Type B pancreatic cell (in vitro differentiated cells): ENCODE data around the gene GSTM3. TPM values are rescaled to one million over a fixed set of nuclear protein-coding genes. Genes with fewer than 3 reads are reported as not detected.

Experiments used
- DNase-seq: peaks from one replicate; pipeline ENCODE4 v3.0.0; 2021; ENCODE audit warnings: mixed read lengths; ENCODE audit not compliant: unreplicated experiment; ENCODE audit errors: extremely low spot score
- H3K27ac Mint-ChIP-seq: 2 replicates; pipeline ENCODE4 v1.8.0; 2021; ENCODE audit warnings: mild to moderate bottlenecking, mixed read lengths
- H3K27me3 Mint-ChIP-seq: 2 replicates; pipeline ENCODE4 v1.8.0; 2021; ENCODE audit warnings: mixed read lengths
- H3K36me3 Mint-ChIP-seq: 2 replicates; pipeline ENCODE4 v1.8.0; 2021; ENCODE audit warnings: mixed read lengths
- H3K4me1 Mint-ChIP-seq: one replicate; pipeline ENCODE4 v1.8.0; 2021; ENCODE audit warnings: mixed read lengths; ENCODE audit not compliant: unreplicated experiment
- H3K4me3 Mint-ChIP-seq: 2 replicates; pipeline ENCODE4 v1.8.0; 2021; ENCODE audit warnings: mild to moderate bottlenecking, mixed read lengths
- H3K9me3 Mint-ChIP-seq: 2 replicates; pipeline ENCODE4 v1.8.0; 2021; ENCODE audit warnings: mixed read lengths
- total RNA-seq: library from RNA; stranded (reverse); gene quantifications from 2 replicates; pipeline ENCODE4 v1.2.1, GENCODE V29; 2021; ENCODE audit warnings: low replicate concordance
- TF ChIP-seq, protein P1 (sequence below): fragments of 200-600 bp; sonication (generic); conservative IDR thresholded peaks from 2 replicates; pipeline ENCODE4 v1.5.0; 2021; ENCODE audit warnings: antibody characterized with exemption, mild to moderate bottlenecking

Gene GSTM3
- total RNA-seq, 1 donor from 2014 or later: 78.4 TPM

DNA sequence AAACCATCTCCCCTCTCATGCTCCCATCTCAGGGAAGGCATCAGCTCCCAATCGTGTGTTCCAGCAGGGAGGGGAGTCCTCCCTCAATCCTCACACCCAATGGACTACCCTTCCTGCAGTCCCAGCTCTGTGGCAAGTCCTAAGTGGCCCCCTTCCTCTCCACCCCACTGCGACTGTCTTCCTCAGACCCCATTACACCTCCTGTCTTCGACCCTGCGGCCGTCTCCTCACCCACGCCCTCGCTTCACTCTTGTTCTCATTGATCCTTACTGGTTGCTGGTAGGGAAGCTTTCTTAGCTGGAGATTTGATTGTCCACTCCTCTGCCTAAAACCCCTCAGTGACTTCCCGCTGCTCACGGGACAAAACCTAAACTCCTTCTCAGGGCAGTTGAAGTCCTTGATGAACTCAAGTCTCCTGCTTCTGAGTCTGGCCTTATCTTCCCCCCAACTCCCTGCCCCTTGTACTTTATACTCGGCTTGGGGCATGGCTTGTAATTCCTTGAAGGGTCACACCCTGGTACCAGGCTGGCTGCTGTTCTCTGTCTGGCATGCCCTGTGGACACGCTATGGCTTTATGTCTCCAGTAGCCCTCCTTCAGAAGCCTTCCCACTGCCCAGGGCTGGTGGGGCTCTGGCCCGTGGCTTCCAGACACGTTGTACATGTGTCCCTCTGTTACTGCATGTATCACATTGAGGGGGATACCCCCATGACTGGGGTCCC is 25.2 kb upstream of the GSTM3 start:
- H3K9me3 Mint-ChIP-seq: no peaks in the 10 kb centered on the region
- H3K4me1 Mint-ChIP-seq: peaks cover 9% of the 10 kb centered on the region
- no peaks in the 10 kb centered on the region for H3K36me3 Mint-ChIP-seq
- peaks cover 6% of the 10 kb centered on the region for H3K27me3 Mint-ChIP-seq
- no peak for DNase-seq
- TF ChIP-seq, protein P1, sequence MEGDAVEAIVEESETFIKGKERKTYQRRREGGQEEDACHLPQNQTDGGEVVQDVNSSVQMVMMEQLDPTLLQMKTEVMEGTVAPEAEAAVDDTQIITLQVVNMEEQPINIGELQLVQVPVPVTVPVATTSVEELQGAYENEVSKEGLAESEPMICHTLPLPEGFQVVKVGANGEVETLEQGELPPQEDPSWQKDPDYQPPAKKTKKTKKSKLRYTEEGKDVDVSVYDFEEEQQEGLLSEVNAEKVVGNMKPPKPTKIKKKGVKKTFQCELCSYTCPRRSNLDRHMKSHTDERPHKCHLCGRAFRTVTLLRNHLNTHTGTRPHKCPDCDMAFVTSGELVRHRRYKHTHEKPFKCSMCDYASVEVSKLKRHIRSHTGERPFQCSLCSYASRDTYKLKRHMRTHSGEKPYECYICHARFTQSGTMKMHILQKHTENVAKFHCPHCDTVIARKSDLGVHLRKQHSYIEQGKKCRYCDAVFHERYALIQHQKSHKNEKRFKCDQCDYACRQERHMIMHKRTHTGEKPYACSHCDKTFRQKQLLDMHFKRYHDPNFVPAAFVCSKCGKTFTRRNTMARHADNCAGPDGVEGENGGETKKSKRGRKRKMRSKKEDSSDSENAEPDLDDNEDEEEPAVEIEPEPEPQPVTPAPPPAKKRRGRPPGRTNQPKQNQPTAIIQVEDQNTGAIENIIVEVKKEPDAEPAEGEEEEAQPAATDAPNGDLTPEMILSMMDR: no peak
- no peak overlapping the region for H3K27ac Mint-ChIP-seq
- H3K4me3 Mint-ChIP-seq: no peak overlapping the region

DNA sequence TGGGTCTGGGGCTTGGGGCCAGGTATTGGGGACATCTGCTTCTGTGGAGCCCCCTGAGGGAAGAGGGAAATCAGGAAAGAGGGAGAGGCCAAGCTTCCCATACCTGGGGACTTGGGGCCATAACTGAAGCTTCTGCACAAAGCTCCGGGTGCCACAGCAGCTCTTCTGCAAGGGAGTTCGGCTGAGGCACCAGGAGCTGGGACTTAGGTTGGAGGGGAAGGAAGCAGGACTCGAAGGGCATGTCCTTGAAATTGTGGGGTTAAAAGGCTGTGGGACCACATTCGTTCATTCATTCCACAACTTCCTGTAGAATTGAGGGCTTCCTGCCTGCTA is 24.6 kb upstream of the GSTM3 start:
- Mint-ChIP-seq H3K27me3 (peaks cover 5% of the 10 kb centered on the region), H3K27ac (no peak overlapping the region), H3K9me3 (no peaks in the 10 kb centered on the region), H3K4me1 (peaks cover 9% of the 10 kb centered on the region), H3K36me3 (no peaks in the 10 kb centered on the region), H3K4me3 (no peak overlapping the region)
- TF ChIP-seq, protein P1: no peak
- DNase-seq: no peak

DNA sequence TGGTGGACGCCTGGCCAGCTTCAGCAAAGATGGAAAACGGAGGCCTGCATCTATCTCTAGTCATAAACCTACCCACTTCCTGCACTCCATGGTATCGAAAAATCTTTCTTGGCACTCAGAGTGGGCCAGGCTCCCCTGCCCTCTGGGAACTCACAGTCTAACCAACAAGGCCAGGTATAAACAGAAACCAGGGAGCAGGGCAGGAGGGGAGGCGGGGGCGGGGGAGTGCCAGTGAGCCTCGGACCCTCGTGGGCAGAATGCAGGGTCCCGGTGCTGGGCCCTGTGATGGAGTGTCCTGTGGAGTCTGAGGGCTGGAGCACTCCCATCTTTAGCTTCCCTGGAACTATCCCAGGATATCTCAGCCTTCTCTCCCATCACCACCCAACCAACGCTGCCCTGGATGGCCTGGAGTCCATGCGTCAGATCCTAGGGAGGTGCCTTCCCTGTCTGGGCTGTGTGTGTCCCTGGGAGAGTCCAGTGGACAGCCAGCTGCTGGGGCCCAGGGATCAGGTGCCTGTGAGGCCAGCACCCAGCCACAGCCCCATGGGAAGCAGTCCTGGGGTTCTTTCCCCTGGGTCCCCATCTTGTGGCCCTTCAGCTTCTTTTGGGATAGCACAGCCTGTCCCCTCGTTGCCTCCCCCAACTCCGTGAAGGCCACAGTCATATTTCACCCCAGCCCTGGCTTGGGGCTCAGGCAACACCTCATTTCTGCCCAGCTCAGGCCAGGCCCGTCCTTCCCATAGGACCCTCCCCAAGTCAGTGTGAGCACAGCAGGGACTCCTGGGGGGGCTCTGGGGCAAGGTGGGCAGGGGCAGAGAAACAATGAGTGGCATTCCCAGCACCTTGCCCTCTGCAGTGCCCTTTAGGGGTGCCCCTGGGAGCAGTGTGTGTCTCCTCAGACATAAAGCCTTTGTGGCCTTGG is 24.0 kb upstream of the GSTM3 start:
- Mint-ChIP-seq H3K4me1 (peaks cover 9% of the 10 kb centered on the region), H3K9me3 (no peaks in the 10 kb centered on the region), H3K27me3 (peaks cover 5% of the 10 kb centered on the region), H3K27ac (no peak overlapping the region), H3K4me3 (no peak overlapping the region), H3K36me3 (no peaks in the 10 kb centered on the region)
- TF ChIP-seq, protein P1: no peak
- no peak for DNase-seq

DNA sequence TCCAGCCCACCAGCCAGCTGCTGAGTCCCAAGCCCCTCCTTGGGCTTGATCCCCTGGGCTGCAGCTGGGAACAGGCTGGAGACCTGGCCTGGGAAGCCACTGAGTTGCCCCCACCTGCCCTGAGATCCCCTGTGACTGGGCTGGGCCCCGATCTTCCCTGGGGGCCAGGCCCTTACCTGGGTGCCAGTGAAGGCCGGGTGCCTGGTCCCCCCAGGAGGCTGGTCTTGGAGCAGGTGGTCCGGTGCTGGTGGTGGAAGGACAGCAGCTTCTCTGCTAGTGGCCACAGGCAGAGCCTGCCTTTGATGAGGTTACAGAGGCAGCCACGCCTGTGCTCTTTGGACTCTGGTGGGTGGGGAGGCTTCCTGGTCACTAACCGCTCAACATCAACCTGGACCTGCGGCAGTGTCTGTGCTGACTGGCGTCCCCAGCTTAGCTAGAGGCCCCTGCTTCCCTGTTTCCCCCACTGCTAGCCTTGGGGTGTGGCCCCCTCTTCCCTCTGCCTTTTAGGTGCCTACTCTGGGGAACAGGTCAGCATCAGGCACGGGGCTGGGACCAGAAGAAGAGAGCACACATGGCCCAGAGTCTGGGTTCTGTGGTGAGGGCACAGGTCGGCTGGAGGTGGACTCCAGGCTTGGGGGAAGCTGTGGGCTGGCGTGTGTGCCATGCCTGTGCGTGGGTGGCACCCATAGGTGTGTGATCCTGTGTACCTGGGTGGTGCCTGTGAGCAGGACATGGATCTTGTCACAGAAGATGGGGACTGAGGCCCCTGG is 23.0 kb upstream of the GSTM3 start, which contains the start of gene EPS8L3:
Gene EPS8L3 (minus strand): TSS at position 278 of the 770 bp plus-strand sequence. CDS start 2,174 bp downstream, outside the sequence.
- Mint-ChIP-seq H3K4me3 (peak within 1 kb of the TSS; percentile 65), H3K27me3 (no peaks in the 10 kb centered on the region), H3K9me3 (no peaks in the 10 kb centered on the region), H3K36me3 (no peaks in the 10 kb centered on the region), H3K27ac (peak within 1 kb of the TSS; percentile 63), H3K4me1 (peaks cover 9% of the 10 kb centered on the region)
- peak; percentile 64 for DNase-seq
- TF ChIP-seq, protein P1: no peak

DNA sequence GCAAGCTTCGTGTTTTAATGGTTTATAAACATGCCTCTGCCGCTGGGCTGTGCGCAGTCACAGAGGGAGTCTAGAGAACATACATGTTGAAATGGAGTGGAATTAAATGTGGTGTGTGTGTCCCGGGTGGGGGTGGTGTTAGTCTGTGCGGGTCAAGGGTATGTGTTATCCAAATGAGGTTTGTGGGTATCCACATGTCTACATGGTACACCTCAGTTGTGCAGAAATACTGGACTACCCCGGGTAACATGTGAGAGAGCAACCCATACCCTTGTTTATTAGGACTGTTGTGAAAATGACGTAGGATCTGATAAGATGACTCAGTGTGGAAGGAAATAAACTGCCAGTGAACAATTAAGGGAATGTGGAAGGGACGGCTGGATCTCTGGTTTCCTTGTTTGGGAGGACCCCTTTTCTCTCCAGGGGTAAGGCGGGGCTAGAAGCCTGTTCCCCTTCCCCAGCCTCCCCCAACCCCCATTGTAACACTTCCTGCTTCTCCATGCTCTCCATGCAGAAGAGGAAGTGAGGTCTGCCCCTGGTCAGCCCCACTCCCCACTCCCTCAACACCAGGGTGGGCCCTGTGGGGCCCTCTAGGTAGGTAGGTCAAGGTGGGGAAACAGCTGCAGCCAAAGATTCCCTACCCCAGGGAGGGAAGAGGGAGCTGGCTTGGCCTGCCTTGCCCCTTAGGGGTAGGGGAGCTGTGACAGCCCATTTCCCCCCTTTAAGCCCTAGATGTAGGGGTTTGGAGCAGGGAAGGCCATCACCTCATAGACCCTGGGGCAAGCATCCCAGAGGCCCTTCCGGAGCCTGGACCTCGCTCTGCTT is 22.2 kb upstream of the GSTM3 start:
- peak; percentile 29 for DNase-seq
- peaks cover 9% of the 10 kb centered on the region for H3K4me1 Mint-ChIP-seq
- H3K36me3 Mint-ChIP-seq: no peaks in the 10 kb centered on the region
- H3K27ac Mint-ChIP-seq: peak overlapping the region; percentile 63
- no peak overlapping the region for H3K4me3 Mint-ChIP-seq
- TF ChIP-seq, protein P1: no peak
- H3K27me3 Mint-ChIP-seq: no peaks in the 10 kb centered on the region
- no peaks in the 10 kb centered on the region for H3K9me3 Mint-ChIP-seq
